HL-60/S4 treated with phorbol 12-myristate 13-acetate at 8.2 ng/mL for 4 days and 3 days (cell line): ENCODE results near the gene ZNF214.
"Not testable (repeated sequence)": the region's sequence is repeated elsewhere in the genome, so short reads cannot be mapped to it uniquely, and the experiment has no call there.

Source experiments
- in situ Hi-C: fragments of 300-500 bp; cut with MboI; formaldehyde crosslinking; loops from 2 replicates; pipeline ENCODE4 v1.15.0; 2022; ENCODE audit warnings: low sequenced_read_pairs

ZNF214 gene

GRCh38 chr11:6991227-6991626, 28.9 kb downstream of the ZNF214 start:
- in situ Hi-C loops: no loop called here

- in situ Hi-C loops: no loop called here
Measured at GRCh38 chr11:6988506-6988905, 31.6 kb downstream of the ZNF214 start.

- in situ Hi-C loops: no loop called here
Measured at GRCh38 chr11:6986487-6986886, 33.7 kb downstream of the ZNF214 start.

GRCh38 chr11:6979365-6979764, 40.8 kb downstream of the ZNF214 start:
- in situ Hi-C loops: no loop called here

- in situ Hi-C loops: not testable (repeated sequence)
Measured at GRCh38 chr11:6969854-6970253, 50.3 kb downstream of the ZNF214 start.

GRCh38 chr11:6968816-6969215, 51.3 kb downstream of the ZNF214 start:
- in situ Hi-C loops: no loop called here

GRCh38 chr11:6962673-6963072, 57.5 kb downstream of the ZNF214 start:
- in situ Hi-C loops: no loop called here

GRCh38 chr11:6962141-6962540, 58.0 kb downstream of the ZNF214 start:
- in situ Hi-C loops: no loop called here

- in situ Hi-C loops: not testable (repeated sequence)
Measured at GRCh38 chr11:6954248-6954647, 65.9 kb downstream of the ZNF214 start.
